WERI-Rb-1 (cell line): Measurements from ENCODE around the gene FNDC5.

Experiments
- DNase-seq: peaks from one replicate; pipeline ENCODE4 v3.0.0-alpha.2; 2020
- H3K27ac ChIP-seq: fragments of 250-450 bp; sonication (Bioruptor Pico); 2 replicates; pipeline ENCODE4 v1.5.1; 2020; ENCODE audit warnings: mild to moderate bottlenecking, moderate library complexity
- H3K27me3 ChIP-seq: fragments of 250-450 bp; sonication (Bioruptor Pico); 2 replicates; pipeline ENCODE4 v1.5.1; 2021; ENCODE audit warnings: mild to moderate bottlenecking, low read depth, moderate library complexity; ENCODE audit not compliant: insufficient read depth, severe bottlenecking
- H3K36me3 ChIP-seq: fragments of 250-450 bp; sonication (Bioruptor Pico); 2 replicates; pipeline ENCODE4 v1.5.1; 2020; ENCODE audit warnings: mild to moderate bottlenecking, moderate library complexity
- H3K4me3 ChIP-seq: 2 replicates; pipeline ENCODE4 v1.5.1; 2011; ENCODE audit warnings: low read depth, mild to moderate bottlenecking, control low read depth, low read length
- H3K9me3 ChIP-seq: fragments of 250-450 bp; sonication (Bioruptor Pico); 2 replicates; pipeline ENCODE4 v1.5.1; 2021; ENCODE audit warnings: mild to moderate bottlenecking, moderate library complexity; ENCODE audit not compliant: severe bottlenecking
- CTCF ChIP-seq: IDR thresholded peaks from 2 replicates; pipeline ENCODE4 v1.5.1; 2011; ENCODE audit warnings: low read depth, mild to moderate bottlenecking, control low read depth, inconsistent platforms, low read length

Gene FNDC5

GRCh38 chr1:32867671-32868070 is 3.0 kb downstream of the FNDC5 start:
- Histone ChIP-seq H3K4me3 (no peak overlapping the region), H3K36me3 (peaks cover 40% of the 10 kb centered on the region), H3K27me3 (no peaks in the 10 kb centered on the region), H3K27ac (no peak overlapping the region), H3K9me3 (no peaks in the 10 kb centered on the region)
- no peak for TF ChIP-seq CTCF
- no peak for DNase-seq

- no peaks in the 10 kb centered on the region for H3K27me3 ChIP-seq
- H3K4me3 ChIP-seq, result no peak overlapping the region
- H3K9me3 ChIP-seq, result no peaks in the 10 kb centered on the region
- TF ChIP-seq CTCF, result no peak
- no peak for DNase-seq
- peaks cover 45% of the 10 kb centered on the region for H3K36me3 ChIP-seq
- no peak overlapping the region for H3K27ac ChIP-seq
Observed at GRCh38 chr1:32867151-32867550, 3.6 kb downstream of the FNDC5 start.

- H3K9me3 ChIP-seq, result no peaks in the 10 kb centered on the region
- no peak overlapping the region for H3K4me3 ChIP-seq
- peaks cover 59% of the 10 kb centered on the region for H3K36me3 ChIP-seq
- DNase-seq, result no peak
- H3K27ac ChIP-seq, result no peak overlapping the region
- H3K27me3 ChIP-seq, result no peaks in the 10 kb centered on the region
- no peak for TF ChIP-seq CTCF
Observed at GRCh38 chr1:32865639-32866405, 4.9 kb downstream of the FNDC5 start.

GRCh38 chr1:32864375-32865019 is 6.2 kb downstream of the FNDC5 start:
- H3K9me3 ChIP-seq, result no peaks in the 10 kb centered on the region
- H3K36me3 ChIP-seq, result peaks cover 66% of the 10 kb centered on the region
- TF ChIP-seq CTCF, result no peak
- H3K4me3 ChIP-seq, result no peak overlapping the region
- H3K27me3 ChIP-seq, result no peaks in the 10 kb centered on the region
- no peak for DNase-seq
- no peak overlapping the region for H3K27ac ChIP-seq

GRCh38 chr1:32863881-32864245 is 6.8 kb downstream of the FNDC5 start:
- DNase-seq, result no peak
- no peaks in the 10 kb centered on the region for H3K9me3 ChIP-seq
- no peak overlapping the region for H3K27ac ChIP-seq
- no peak overlapping the region for H3K4me3 ChIP-seq
- no peaks in the 10 kb centered on the region for H3K27me3 ChIP-seq
- H3K36me3 ChIP-seq, result peaks cover 68% of the 10 kb centered on the region
- no peak for TF ChIP-seq CTCF
